K562 (cell line): ENCODE measurements around the gene MIEF1. TPM values are rescaled to one million over a fixed set of nuclear protein-coding genes. Genes with fewer than 3 reads are reported as not detected.

Experiments used
- CBX8 ChIP-seq: fragments of 200-600 bp; sonication (generic); IDR thresholded peaks from 2 replicates; pipeline ENCODE4 v1.6.1; 2012; ENCODE audit warnings: borderline replicate concordance, mixed run types, low read depth, mild to moderate bottlenecking, moderate library complexity, mixed read lengths, low read length, control low read depth, inconsistent platforms; ENCODE audit not compliant: poor library complexity, severe bottlenecking; ENCODE audit errors: extremely low read depth
- CC2D1A ChIP-seq: fragments of 450-650 bp; IDR thresholded peaks from 2 replicates; pipeline ENCODE4 v1.6.1; 2017; ENCODE audit warnings: mild to moderate bottlenecking
- E4F1 ChIP-seq: fragments of 250-450 bp; sonication (Bioruptor Pico); IDR thresholded peaks from 2 replicates; pipeline ENCODE4 v1.5.0; 2021; ENCODE audit warnings: mild to moderate bottlenecking, borderline replicate concordance
- KAT2B ChIP-seq: IDR thresholded peaks from one replicate; pipeline ENCODE4 v1.6.1; 2012; ENCODE audit warnings: low read depth, mild to moderate bottlenecking, control low read depth, inconsistent platforms, low read length, moderate library complexity
- MEIS2 ChIP-seq: fragments of 450-650 bp; IDR thresholded peaks from 2 replicates; pipeline ENCODE4 v1.6.1; 2014; ENCODE audit warnings: mild to moderate bottlenecking; ENCODE audit not compliant: partially characterized antibody
- NFATC3 ChIP-seq: fragments of 450-650 bp; IDR thresholded peaks from 2 replicates; pipeline ENCODE4 v1.6.1; 2017; ENCODE audit warnings: mild to moderate bottlenecking
- PRDM10 ChIP-seq: fragments of 450-650 bp; IDR thresholded peaks from 2 replicates; pipeline ENCODE4 v1.6.1; 2018; ENCODE audit not compliant: partially characterized antibody
- REST ChIP-seq, 2 experiments: fragments of 450-650 bp; formaldehyde crosslinking in 1 of 2; IDR thresholded peaks; 2 replicates each; pipeline versions ENCODE4 v1.4.0 to v1.6.1; 2014 to 2020; ENCODE audit warnings: mild to moderate bottlenecking in 2 of 2, borderline replicate concordance in 1 of 2, low read depth in 1 of 2
- SRF ChIP-seq, 2 experiments: fragments of 250-450, 450-650 bp in 1 of 2; sonication (Bioruptor Pico) in 1 of 2; sonication (generic) in 1 of 2; formaldehyde crosslinking; IDR thresholded peaks; 2 replicates each; pipeline versions ENCODE4 v1.5.0 to v1.5.1; 2020 to 2022; ENCODE audit warnings: mild to moderate bottlenecking in 1 of 2, missing genetic modification reagents in 1 of 2
- ZNF445 ChIP-seq: fragments of 250-450 bp; sonication (Bioruptor Pico); IDR thresholded peaks from 2 replicates; pipeline ENCODE4 v1.4.0; 2020; ENCODE audit warnings: low read depth, mild to moderate bottlenecking, moderate library complexity
- ZNF780A ChIP-seq: fragments of 250-450 bp; sonication (Bioruptor Pico); IDR thresholded peaks from 2 replicates; pipeline ENCODE4 v1.5.0; 2021; ENCODE audit warnings: mild to moderate bottlenecking
- polyA plus RNA-seq, 8 experiments: library from polyadenylated mRNA; depleted of rRNA in 4 of 8; stranded (reverse) in 5 of 8; unstranded in 3 of 8; fragments of >200 nt; fragmentation: Nextera tagmentation in 2 of 8; fragmentation: Illumina TruSeq in 1 of 8; extraction: Ambion mirVana in 2 of 8; extraction: Trizol in 1 of 8; gene quantifications; 2 replicates each; pipeline versions ENCODE4 v1.2.1 to v1.2.3, GENCODE V29; 2011 to 2014; ENCODE audit warnings: inconsistent platforms in 1 of 8, missing spikeins in 1 of 8
- total RNA-seq, 7 experiments: library from RNA; depleted of rRNA in 6 of 7; stranded (reverse); fragments of >200 nt in 6 of 7; fragmentation: Illumina TruSeq in 2 of 7; extraction: Trizol in 2 of 7; gene quantifications; 2 replicates each; pipeline versions ENCODE4 v1.2.1 to v1.2.3, GENCODE V29; 2011 to 2021; ENCODE audit warnings: low replicate concordance in 1 of 7

Gene MIEF1
- total and polyA plus RNA-seq, 9 of the 15 experiments (the other 6 are each of a cell fraction or from before 2014, with no cell fraction given), result 10.9 to 51.8 (median 25.5) TPM

- no peak for TF ChIP-seq CBX8
- no peak for TF ChIP-seq ZNF445 (CRISPR knock-in tag)
- no peak for TF ChIP-seq MEIS2
- no peak for TF ChIP-seq REST (IDR thresholded peaks at IDR 0.05; ENCODE audit: borderline replicate concordance)
- TF ChIP-seq REST (CRISPR knock-in tag; IDR thresholded peaks at IDR 0.05; ENCODE audit: low read depth), result no peak
- no peak for TF ChIP-seq PRDM10
- no peak for TF ChIP-seq ZNF780A
- TF ChIP-seq CC2D1A, result no peak
- TF ChIP-seq KAT2B, result no peak
- no peak for TF ChIP-seq SRF (CRISPR knock-in tag; IDR thresholded peaks at IDR 0.05)
- no peak for TF ChIP-seq NFATC3
- no peak for TF ChIP-seq E4F1 (CRISPR knock-in tag)
Measured at GRCh38 chr22:39518144-39518786, 16.2 kb downstream of the MIEF1 start (continued).
